ENCODE data around the gene P3H1. TPM values are rescaled to one million over a fixed set of nuclear protein-coding genes. Genes with fewer than 3 reads are reported as not detected.
"Not testable (repeated sequence)": the region's sequence is repeated elsewhere in the genome, so short reads cannot be mapped to it uniquely, and the experiment has no call there.

P3H1 gene
- total RNA-seq, 2 donors from 2014 or later: 21.0 to 52.1 TPM

GRCh38 chr1:42723511-42723910 is 43.3 kb downstream of the P3H1 start:
- DNase-seq (ENCODE audit: low spot score): no peak

GRCh38 chr1:42722403-42722802 is 44.4 kb downstream of the P3H1 start:
- H3K4me3 ChIP-seq; H3K36me3 ChIP-seq; H3K27ac ChIP-seq; intact Hi-C loops (cut with DNase I); H3K9me3 ChIP-seq; DNase-seq (ENCODE audit: low spot score); H3K4me1 ChIP-seq (replicated peaks); H3K27me3 ChIP-seq (replicated peaks; ENCODE audit: insufficient read depth): not testable (repeated sequence)
- 94% methylated on average over 2 of the region's 2 CpGs for WGBS

More at GRCh38 chr1:42723511-42723910, 43.3 kb downstream of the P3H1 start:
- no peak for TF ChIP-seq POLR2AphosphoS5 (IDR thresholded peaks at IDR 0.05)
- TF ChIP-seq POLR2A (IDR thresholded peaks at IDR 0.05): no peak
- TF ChIP-seq CTCF (IDR thresholded peaks at IDR 0.05): no peak
- 59% methylated on average over 6 of the region's 6 CpGs for WGBS
- intact Hi-C loops (cut with DNase I): no loop called here
- no peaks in the 10 kb centered on the region for H3K36me3 ChIP-seq
- no peak overlapping the region for H3K27ac ChIP-seq
- no peaks in the 10 kb centered on the region for H3K4me1 ChIP-seq (replicated peaks)
- no peak overlapping the region for H3K4me3 ChIP-seq
- H3K9me3 ChIP-seq: no peaks in the 10 kb centered on the region
- no peaks in the 10 kb centered on the region for H3K27me3 ChIP-seq (replicated peaks; ENCODE audit: insufficient read depth)

- H3K27ac ChIP-seq: no peak overlapping the region
- no peak overlapping the region for H3K4me3 ChIP-seq
- WGBS: 91% methylated on average over 3 of the region's 3 CpGs
- H3K36me3 ChIP-seq: no peaks in the 10 kb centered on the region
- TF ChIP-seq CTCF (IDR thresholded peaks at IDR 0.05) (no peak), POLR2A (IDR thresholded peaks at IDR 0.05) (no peak), POLR2AphosphoS5 (IDR thresholded peaks at IDR 0.05) (no peak)
- DNase-seq (ENCODE audit: low spot score): no peak
- H3K27me3 ChIP-seq (replicated peaks; ENCODE audit: insufficient read depth): no peaks in the 10 kb centered on the region
- H3K9me3 ChIP-seq: no peaks in the 10 kb centered on the region
- intact Hi-C loops (cut with DNase I): no loop called here
- no peaks in the 10 kb centered on the region for H3K4me1 ChIP-seq (replicated peaks)
Measured at GRCh38 chr1:42721926-42722325, 44.9 kb downstream of the P3H1 start.

- H3K27ac ChIP-seq: no peak overlapping the region
- DNase-seq (ENCODE audit: low spot score): no peak
- no peaks in the 10 kb centered on the region for H3K27me3 ChIP-seq (replicated peaks; ENCODE audit: insufficient read depth)
- H3K4me3 ChIP-seq: no peak overlapping the region
- intact Hi-C loops (cut with DNase I): no loop called here
- WGBS: 80% methylated on average over 1 of the region's 1 CpG
- no peak for TF ChIP-seq POLR2A (IDR thresholded peaks at IDR 0.05)
- no peaks in the 10 kb centered on the region for H3K4me1 ChIP-seq (replicated peaks)
- no peaks in the 10 kb centered on the region for H3K36me3 ChIP-seq
- H3K9me3 ChIP-seq: no peaks in the 10 kb centered on the region
Measured at GRCh38 chr1:42720868-42721267, 46.0 kb downstream of the P3H1 start.

- H3K4me3 ChIP-seq; H3K9me3 ChIP-seq; DNase-seq (ENCODE audit: low spot score); H3K36me3 ChIP-seq; H3K4me1 ChIP-seq (replicated peaks); intact Hi-C loops (cut with DNase I); H3K27ac ChIP-seq; H3K27me3 ChIP-seq (replicated peaks; ENCODE audit: insufficient read depth): not testable (repeated sequence)
Measured at GRCh38 chr1:42714441-42714840, 52.4 kb downstream of the P3H1 start.

GRCh38 chr1:42713293-42713692 is 53.5 kb downstream of the P3H1 start:
- Histone ChIP-seq H3K36me3 (no peaks in the 10 kb centered on the region), H3K27me3 (replicated peaks; ENCODE audit: insufficient read depth) (no peaks in the 10 kb centered on the region), H3K9me3 (no peaks in the 10 kb centered on the region), H3K4me1 (replicated peaks) (no peaks in the 10 kb centered on the region), H3K4me3 (no peak overlapping the region), H3K27ac (no peak overlapping the region)
- TF ChIP-seq POLR2AphosphoS5 (IDR thresholded peaks at IDR 0.05): no peak
- TF ChIP-seq POLR2A (IDR thresholded peaks at IDR 0.05): no peak
- intact Hi-C loops (cut with DNase I): no loop called here
- no peak for DNase-seq (ENCODE audit: low spot score)

- WGBS: 94% methylated on average over 3 of the region's 3 CpGs
- DNase-seq (ENCODE audit: low spot score); H3K36me3 ChIP-seq; H3K4me3 ChIP-seq; H3K9me3 ChIP-seq; intact Hi-C loops (cut with DNase I); H3K27me3 ChIP-seq (replicated peaks; ENCODE audit: insufficient read depth); H3K27ac ChIP-seq; H3K4me1 ChIP-seq (replicated peaks): not testable (repeated sequence)
Measured at GRCh38 chr1:42712808-42713207, 54.0 kb downstream of the P3H1 start.

Data from prostate gland (tissue), 2 donors.